ENCODE measurements around the gene APOBEC2. TPM values are rescaled to one million over a fixed set of nuclear protein-coding genes. Genes with fewer than 3 reads are reported as not detected.

Gene APOBEC2
- total and polyA plus RNA-seq, 2 of the 13 experiments (the other 11 are each of a cell fraction or from before 2014, with no cell fraction given): 0.09 TPM; not detected in 1

GRCh38 chr6:41071923-41072835 lies 19.2 kb downstream of the APOBEC2 start, which contains the start of gene OARD1 (continued):
- TF ChIP-seq MAFG (CRISPR knock-in tag; IDR thresholded peaks at IDR 0.05) (no peak), ZSCAN25 (CRISPR knock-in tag; IDR thresholded peaks at IDR 0.05) (no peak), MXD3 (CRISPR knock-in tag; IDR thresholded peaks at IDR 0.05) (no peak), ZSCAN12 (CRISPR knock-in tag; IDR thresholded peaks at IDR 0.05) (0 out of 2 replicates have a peak, but pooled peaks have one; percentile 72), IRF1 (CRISPR knock-in tag; IDR thresholded peaks at IDR 0.05; ENCODE audit: low read depth) (no peak), ZNF383 (CRISPR knock-in tag; IDR thresholded peaks at IDR 0.05; ENCODE audit: borderline replicate concordance) (no peak; the same call in 1 of the 2 replicates), ZSCAN9 (CRISPR knock-in tag; IDR thresholded peaks at IDR 0.05; ENCODE audit: borderline replicate concordance) (no peak; the same call in 1 of the 2 replicates), PHF21A (CRISPR knock-in tag; IDR thresholded peaks at IDR 0.05) (peak; percentile 95), SAP130 (CRISPR knock-in tag; IDR thresholded peaks at IDR 0.05; ENCODE audit: low read depth) (peak; percentile 84), ZNF232 (CRISPR knock-in tag; IDR thresholded peaks at IDR 0.05; ENCODE audit: borderline replicate concordance) (peak; percentile 64; the same call in 1 of the 2 replicates), PHF8 (CRISPR knock-in tag; IDR thresholded peaks at IDR 0.05) (peak; percentile 80), TEF (CRISPR knock-in tag; IDR thresholded peaks at IDR 0.05) (no peak), ATF2 (CRISPR knock-in tag; IDR thresholded peaks at IDR 0.05) (peak; percentile 41; the same call in 1 of the 2 replicates), ONECUT2 (CRISPR knock-in tag; IDR thresholded peaks at IDR 0.05) (peak; percentile 29; the same call in 1 of the 2 replicates), ZNF180 (CRISPR knock-in tag; IDR thresholded peaks at IDR 0.05; ENCODE audit: borderline replicate concordance, low read depth) (no peak), ZSCAN30 (CRISPR knock-in tag; IDR thresholded peaks at IDR 0.05) (no peak), E2F2 (CRISPR knock-in tag; IDR thresholded peaks at IDR 0.05; ENCODE audit: borderline replicate concordance) (no peak), TBP (CRISPR knock-in tag; IDR thresholded peaks at IDR 0.05) (no peak), DBP (CRISPR knock-in tag; IDR thresholded peaks at IDR 0.05; ENCODE audit: not compliant biosample characterization) (peak; percentile 46), THAP9 (CRISPR knock-in tag; IDR thresholded peaks at IDR 0.05; ENCODE audit: borderline replicate concordance) (peak; percentile 100)
